HEK293 (cell line): ENCODE results near the gene SYTL5.

Source experiments
- CTCF ChIA-PET: fragments of 350-600 bp; formaldehyde crosslinking; extraction: SDS; loops from one replicate; lab custom pipeline; 2021; ENCODE audit warnings: antibody characterized with exemption; lab: Yijun Ruan, JAX
- POLR2A ChIA-PET: fragments of 300-600 bp; formaldehyde crosslinking; extraction: SDS; loops from one replicate; lab custom pipeline; 2020; ENCODE audit warnings: antibody characterized with exemption, inconsistent platforms; lab: Yijun Ruan, JAX
- H3K27ac ChIP-seq: fragments of 200-500 bp; sonication (Bioruptor generic); 2 replicates; pipeline ENCODE4 v1.5.1; 2014; ENCODE audit warnings: low read depth, low read length, control low read depth, inconsistent platforms; ENCODE audit errors: extremely low read depth
- H3K36me3 ChIP-seq, 2 experiments: fragments of 200-500 bp in 1 of 2; sonication (Bioruptor generic) in 1 of 2; 1 replicate in 1 of 2; 2 replicates in 1 of 2; pipeline ENCODE4 v1.5.1; 2014 to 2017; ENCODE audit warnings: inconsistent platforms in 2 of 2, low read length in 2 of 2; ENCODE audit not compliant: control insufficient read depth in 2 of 2, insufficient read depth in 1 of 2
- H3K4me1 ChIP-seq: fragments of 200-500 bp; sonication (Bioruptor generic); 2 replicates; pipeline ENCODE4 v1.5.1; 2014; ENCODE audit warnings: mild to moderate bottlenecking, low read length, inconsistent platforms; ENCODE audit not compliant: control insufficient read depth, insufficient read depth
- H3K4me3 ChIP-seq: 2 replicates; pipeline ENCODE4 v1.5.1; 2011; ENCODE audit warnings: low read depth, mild to moderate bottlenecking, control low read depth, low read length, moderate library complexity
- H3K9me3 ChIP-seq: fragments of 200-500 bp; sonication (Bioruptor generic); 2 replicates; pipeline ENCODE4 v1.5.1; 2014; ENCODE audit warnings: low read depth, low read length, inconsistent platforms; ENCODE audit not compliant: control insufficient read depth, insufficient read depth
- CTCF ChIP-seq: fragments of 450-650 bp; formaldehyde crosslinking; IDR thresholded peaks from 2 replicates; pipeline ENCODE4 v1.5.1; 2016; ENCODE audit warnings: missing biosample characterization, missing genetic modification characterization
- SP2 ChIP-seq: fragments of 450-650 bp; formaldehyde crosslinking; IDR thresholded peaks from 2 replicates; pipeline ENCODE4 v1.5.1; 2016; ENCODE audit warnings: missing biosample characterization, missing genetic modification characterization
- ZBTB48 ChIP-seq: fragments of 450-650 bp; formaldehyde crosslinking; IDR thresholded peaks from 2 replicates; pipeline ENCODE4 v1.5.1; 2016; ENCODE audit warnings: missing biosample characterization, missing genetic modification characterization
- ZNF10 ChIP-seq: fragments of 450-650 bp; formaldehyde crosslinking; IDR thresholded peaks from 2 replicates; pipeline ENCODE4 v1.5.1; 2017; ENCODE audit warnings: missing biosample characterization, missing genetic modification characterization
- ZNF19 ChIP-seq: fragments of 450-650 bp; formaldehyde crosslinking; IDR thresholded peaks from 2 replicates; pipeline ENCODE4; 2016; ENCODE audit warnings: missing biosample characterization, missing genetic modification characterization, low read depth
- ZNF24 ChIP-seq: fragments of 450-650 bp; formaldehyde crosslinking; IDR thresholded peaks from 2 replicates; pipeline ENCODE4 v1.5.1; 2016; ENCODE audit warnings: missing biosample characterization, missing genetic modification characterization
- ZNF548 ChIP-seq: fragments of 450-650 bp; formaldehyde crosslinking; IDR thresholded peaks from 2 replicates; pipeline ENCODE4 v1.5.1; 2016; ENCODE audit warnings: missing biosample characterization, missing genetic modification characterization
- ZNF596 ChIP-seq: fragments of 450-650 bp; IDR thresholded peaks from 2 replicates; pipeline ENCODE4 v1.5.0; 2018; ENCODE audit warnings: missing biosample characterization, mild to moderate bottlenecking, missing genetic modification characterization, moderate library complexity
- ZNF654 ChIP-seq: fragments of 450-650 bp; formaldehyde crosslinking; IDR thresholded peaks from 2 replicates; pipeline ENCODE4 v1.5.1; 2016; ENCODE audit warnings: low read depth, missing biosample characterization, missing genetic modification characterization
- ZNF692 ChIP-seq: fragments of 450-650 bp; formaldehyde crosslinking; IDR thresholded peaks from 2 replicates; pipeline ENCODE4 v1.5.1; 2016; ENCODE audit warnings: missing biosample characterization, missing genetic modification characterization
- ZNF707 ChIP-seq: fragments of 450-650 bp; formaldehyde crosslinking; IDR thresholded peaks from 2 replicates; pipeline ENCODE4 v1.5.1; 2016; ENCODE audit warnings: missing biosample characterization, missing genetic modification characterization
- ZXDB ChIP-seq: fragments of 450-650 bp; formaldehyde crosslinking; IDR thresholded peaks from 2 replicates; pipeline ENCODE4 v1.5.1; 2016; ENCODE audit warnings: missing biosample characterization, missing genetic modification characterization

Gene SYTL5

GRCh38 chrX:38170556-38170955 is 164.2 kb downstream of the SYTL5 start:
- Histone ChIP-seq H3K4me3 (no peak overlapping the region), H3K4me1 (no peaks in the 10 kb centered on the region), H3K9me3 (no peaks in the 10 kb centered on the region), H3K36me3 (no peaks in the 10 kb centered on the region), H3K27ac (no peak overlapping the region)
- ChIA-PET POLR2A (no interaction called here), CTCF (interaction anchor here (0.6 to 7.0 kb wide), 5 partner anchors 21 to 675 kb away, joined by 3 to 75 read pairs (median 4); no protein-coding TSS in a partner anchor)
- no peak for TF ChIP-seq ZXDB (tag by site-specific recombination)

- TF ChIP-seq ZBTB48 (tag by site-specific recombination) (no peak), ZNF596 (tag by site-specific recombination) (peak; percentile 74)
- H3K27ac ChIP-seq = no peak overlapping the region
- ChIA-PET POLR2A (no interaction called here), CTCF (interaction anchor here (0.6 to 1.1 kb wide), 5 partner anchors 348 to 860 kb away, joined by 3 to 5 read pairs (median 3); no protein-coding TSS in a partner anchor)
- H3K9me3 ChIP-seq = no peaks in the 10 kb centered on the region
- no peaks in the 10 kb centered on the region for H3K36me3 ChIP-seq
- no peaks in the 10 kb centered on the region for H3K4me1 ChIP-seq
- no peak overlapping the region for H3K4me3 ChIP-seq
These were observed 166.2 kb downstream of the SYTL5 start for GRCh38 chrX:38172596-38172995.

GRCh38 chrX:38175139-38175538 is 168.8 kb downstream of the SYTL5 start:
- POLR2A ChIA-PET = no interaction called here
- H3K4me3 ChIP-seq = no peak overlapping the region
- CTCF ChIA-PET = interaction anchor here (0.6 to 3.5 kb wide), 30 partner anchors 8 to 685 kb away, joined by 3 to 37 read pairs (median 3); a partner anchor contains a TSS
- no peaks in the 10 kb centered on the region for H3K4me1 ChIP-seq
- TF ChIP-seq ZNF654 (tag by site-specific recombination) (peak; percentile 91), ZNF10 (peak; percentile 57; the same call in 1 of the 2 replicates), CTCF (tag by site-specific recombination) (peak; percentile 90), ZNF707 (tag by site-specific recombination) (no peak), ZNF19 (tag by site-specific recombination) (no peak)
- no peaks in the 10 kb centered on the region for H3K9me3 ChIP-seq
- no peaks in the 10 kb centered on the region for H3K36me3 ChIP-seq
- H3K27ac ChIP-seq = no peak overlapping the region

- Histone ChIP-seq H3K4me1 (no peaks in the 10 kb centered on the region), H3K36me3 (no peaks in the 10 kb centered on the region), H3K4me3 (no peak overlapping the region), H3K9me3 (no peaks in the 10 kb centered on the region), H3K27ac (no peak overlapping the region)
- TF ChIP-seq ZNF548 (tag by site-specific recombination) (no peak), ZNF692 (tag by site-specific recombination) (no peak), SP2 (tag by site-specific recombination) (no peak), ZNF24 (tag by site-specific recombination) (no peak)
- POLR2A ChIA-PET = no interaction called here
- CTCF ChIA-PET = interaction anchor here (0.6 to 1.1 kb wide), 3 partner anchors 12 to 521 kb away, joined by 3 to 7 read pairs (median 5); no protein-coding TSS in a partner anchor
These were observed 172.0 kb downstream of the SYTL5 start for GRCh38 chrX:38178396-38178795.
